ENCODE results near the gene DESI1. TPM values are rescaled to one million over a fixed set of nuclear protein-coding genes. Genes with fewer than 3 reads are reported as not detected.
"Not testable (repeated sequence)": the region's sequence is repeated elsewhere in the genome, so short reads cannot be mapped to it uniquely, and the experiment has no call there.

DESI1 gene
- total RNA-seq, result 10 to 100 TPM; 27.6 to 49.6 (median 36.0) TPM
- 10 to 100 TPM; 22.7 to 73.1 TPM for polyA plus RNA-seq
- long read RNA-seq, donor 1, transcript DESI1-201 (6 exons, 3,833 nt), result major isoform, 26 of 52 reads
- long read RNA-seq, donor 1, partial matches to known transcripts, result 16 of 52 reads
- long read RNA-seq, donor 1, other reads (novel, unspliced or antisense), result 10 of 52 reads
- long read RNA-seq, donor 2, transcript DESI1-201 (6 exons, 3,833 nt), result major isoform, 25 of 33 reads
- long read RNA-seq, donor 2, partial matches to known transcripts, result 2 of 33 reads
- long read RNA-seq, donor 2, other reads (novel, unspliced or antisense), result 6 of 33 reads
- long read RNA-seq, donor 3, transcript DESI1-201 (6 exons, 3,833 nt), result major isoform, 8 of 31 reads
- long read RNA-seq, donor 3, partial matches to known transcripts, result 15 of 31 reads
- long read RNA-seq, donor 3, other reads (novel, unspliced or antisense), result 8 of 31 reads

GRCh38 chr22:41620589-41621098, at the start of gene DESI1:
TSS of gene DESI1 (minus strand) at chr22:41621043. CDS start at chr22:41620839, 204 bp downstream.
- intact Hi-C loops (cut with DNase I), result loop anchor here in 2 of 10 donors (1.0 kb wide), 2 partner anchors 68 to 76 kb away; partner anchors contain the start of genes POLR3H (in 1 of the 2) and SNU13 (in 1 of the 2)
- Histone ChIP-seq H3K9me3 (no peaks in the 10 kb centered on the region), H3K4me3 (peak within 1 kb of the TSS; percentile 75 to 99 (median 87)), H3K27ac (peak within 1 kb of the TSS; percentile 89 to 99 (median 96)), H3K27me3 (no peaks in the 10 kb centered on the region), H3K36me3 (peaks cover 0 to 39% (median 25%) of the 10 kb centered on the region in 9 donors), H3K4me1 (peaks cover 10 to 54% (median 36%) of the 10 kb centered on the region in 9 donors)
- no peak for DNase-seq
- no peak for TF ChIP-seq CTCF (IDR thresholded peaks at IDR 0.05)
- peak in 2 of 8 donors; percentile 24 to 70 for ATAC-seq
- WGBS, 2 donors, result 0% methylated on average over 40 of the region's 40 CpGs

GRCh38 chr22:41668971-41669911, 48.4 kb upstream of the DESI1 start:
- 79 to 84% methylated on average over 21 of the region's 21 CpGs for WGBS, 2 donors
- ATAC-seq (no peak), DNase-seq (no peak)
- H3K4me1 ChIP-seq, result peaks cover 0 to 24% (median 5%) of the 10 kb centered on the region in 9 donors
- no peaks in the 10 kb centered on the region for H3K9me3 ChIP-seq
- TF ChIP-seq CTCF (IDR thresholded peaks at IDR 0.05), result no peak
- intact Hi-C loops (cut with DNase I), result no loop called here
- H3K36me3 ChIP-seq, result peaks cover 0 to 35% (median 8%) of the 10 kb centered on the region in 9 donors
- H3K27ac ChIP-seq, result no peak overlapping the region
- no peaks in the 10 kb centered on the region for H3K27me3 ChIP-seq
- H3K4me3 ChIP-seq, result no peak overlapping the region

- intact Hi-C loops (cut with DNase I), result no loop called here
- Histone ChIP-seq H3K4me1 (peaks cover 0 to 34% (median 12%) of the 10 kb centered on the region in 9 donors), H3K9me3 (no peaks in the 10 kb centered on the region), H3K27ac (peak overlapping the region in 1 of 10 donors; percentile 14), H3K4me3 (no peak overlapping the region), H3K36me3 (peaks cover 0 to 57% (median 40%) of the 10 kb centered on the region in 9 donors), H3K27me3 (no peaks in the 10 kb centered on the region)
- 89 to 92% methylated on average over 3 of the region's 3 CpGs for WGBS, 2 donors
- ATAC-seq (no peak), DNase-seq (no peak)
- no peak for TF ChIP-seq CTCF (IDR thresholded peaks at IDR 0.05)
Observed at GRCh38 chr22:41664951-41665350, 44.1 kb upstream of the DESI1 start.

GRCh38 chr22:41664490-41664889, 43.6 kb upstream of the DESI1 start:
- intact Hi-C loops (cut with DNase I), result no loop called here
- Histone ChIP-seq H3K9me3 (no peaks in the 10 kb centered on the region), H3K4me1 (peaks cover 0 to 39% (median 15%) of the 10 kb centered on the region in 9 donors), H3K4me3 (no peak overlapping the region), H3K36me3 (peaks cover 0 to 62% (median 45%) of the 10 kb centered on the region in 9 donors), H3K27ac (no peak overlapping the region), H3K27me3 (no peaks in the 10 kb centered on the region)
- DNase-seq (no peak), ATAC-seq (no peak)
- no peak for TF ChIP-seq CTCF (IDR thresholded peaks at IDR 0.05)

GRCh38 chr22:41663594-41663993, 42.8 kb upstream of the DESI1 start:
- ATAC-seq; H3K4me3 ChIP-seq; intact Hi-C loops (cut with DNase I); H3K27me3 ChIP-seq; DNase-seq; H3K27ac ChIP-seq; H3K9me3 ChIP-seq: not testable (repeated sequence)
- H3K4me1 ChIP-seq, result peaks cover 0 to 40% (median 15%) of the 10 kb centered on the region in 9 donors
- WGBS, 2 donors, result 82% methylated on average over 9 of the region's 9 CpGs
- peaks cover 0 to 71% (median 54%) of the 10 kb centered on the region in 9 donors for H3K36me3 ChIP-seq
